GM19035 (cell line): ENCODE data around the gene BAX.
A peak's percentile ranks its signal among the peaks of the same experiment; 100 is the strongest.
"Not testable (repeated sequence)": the region's sequence is repeated elsewhere in the genome, so short reads cannot be mapped to it uniquely, and the experiment has no call there.

Source experiments
- ATAC-seq: cut with Tn5 transposase; IDR thresholded peaks from one replicate; pipeline ENCODE4 v1.9.1; 2021; ENCODE audit not compliant: unreplicated experiment

BAX gene

GRCh38 chr19:48954595-48955307, at the start of gene BAX:
TSS of gene BAX (plus strand) at chr19:48954875. CDS start at chr19:48954929, 54 bp downstream.
- peak; percentile 93 for ATAC-seq

- no peak for ATAC-seq
Measured at GRCh38 chr19:48905664-48906063, 49.0 kb upstream of the BAX start.

DNA sequence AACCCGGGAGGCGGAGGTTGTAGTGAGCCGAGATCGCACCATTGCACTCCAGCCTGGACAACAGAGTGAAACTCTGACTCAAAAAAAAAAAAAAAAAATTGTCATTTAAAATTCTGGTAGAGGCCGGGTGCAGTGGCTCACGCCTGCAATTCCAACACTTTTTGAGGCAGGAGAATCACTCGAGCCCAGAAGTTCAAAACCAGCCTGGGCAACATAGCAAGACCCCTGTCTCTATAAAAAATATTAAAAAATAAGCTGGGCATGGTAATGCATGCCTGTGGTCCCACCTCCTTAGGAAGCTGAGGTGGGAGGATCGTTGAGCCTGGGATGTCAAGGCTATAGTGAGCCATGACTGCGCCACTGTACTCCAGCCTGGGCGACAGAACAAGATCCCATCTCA, 48.4 kb upstream of the BAX start:
- no peak for ATAC-seq

GRCh38 chr19:48907671-48908070, 47.0 kb upstream of the BAX start:
- no peak for ATAC-seq

DNA sequence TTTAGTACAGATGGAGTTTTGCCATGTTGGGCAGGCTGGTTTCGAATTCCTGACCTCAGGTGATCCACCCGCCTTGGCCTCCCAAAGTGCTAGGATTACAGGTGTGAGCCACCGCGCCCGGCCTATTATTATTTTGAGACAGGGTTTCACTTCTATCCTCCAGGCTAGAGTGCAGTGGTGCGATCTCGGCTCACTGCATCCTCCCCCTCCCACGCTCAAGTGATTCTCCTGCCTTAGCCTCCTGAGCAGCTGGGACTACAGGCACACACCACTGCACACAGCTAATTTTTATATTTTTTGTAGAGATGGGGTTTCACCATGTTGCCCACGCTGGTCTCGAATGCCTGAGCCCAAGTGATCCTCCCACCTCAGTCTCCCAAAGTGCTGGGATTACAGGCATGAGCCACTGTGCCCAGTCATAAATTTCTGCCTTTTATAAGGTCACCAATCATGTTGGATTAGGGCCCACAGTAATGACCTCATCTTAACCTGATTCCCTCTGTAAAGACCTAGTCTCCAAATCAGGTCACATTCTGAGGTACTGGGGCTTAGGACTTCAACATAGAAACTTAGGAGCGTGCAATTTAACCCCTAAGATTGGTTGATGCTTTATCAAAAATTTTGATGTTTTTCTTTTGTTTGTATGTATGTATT, 45.1 kb upstream of the BAX start:
- ATAC-seq = not testable (repeated sequence)

DNA sequence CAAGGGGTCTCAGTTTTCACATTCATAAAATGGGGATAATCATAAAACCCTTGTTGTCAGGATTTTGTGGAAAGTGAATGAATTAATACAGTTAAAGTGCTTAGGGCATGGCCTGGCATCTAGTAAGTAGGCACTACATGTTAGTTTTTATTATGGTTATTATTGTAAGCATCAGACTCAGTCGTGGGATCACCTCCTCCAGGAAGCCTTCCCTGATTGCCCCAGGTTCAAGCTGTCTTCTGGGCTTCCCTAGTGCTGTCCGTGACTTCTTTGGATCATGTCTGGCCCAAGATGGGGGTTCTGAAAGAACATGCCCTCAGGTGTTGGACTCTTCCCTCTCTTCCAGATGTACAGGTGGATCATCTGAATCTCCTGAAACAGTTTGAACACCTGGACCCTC, 43.9 kb upstream of the BAX start:
- no peak for ATAC-seq

GRCh38 chr19:48913114-48913889, 41.4 kb upstream of the BAX start:
- no peak for ATAC-seq

DNA sequence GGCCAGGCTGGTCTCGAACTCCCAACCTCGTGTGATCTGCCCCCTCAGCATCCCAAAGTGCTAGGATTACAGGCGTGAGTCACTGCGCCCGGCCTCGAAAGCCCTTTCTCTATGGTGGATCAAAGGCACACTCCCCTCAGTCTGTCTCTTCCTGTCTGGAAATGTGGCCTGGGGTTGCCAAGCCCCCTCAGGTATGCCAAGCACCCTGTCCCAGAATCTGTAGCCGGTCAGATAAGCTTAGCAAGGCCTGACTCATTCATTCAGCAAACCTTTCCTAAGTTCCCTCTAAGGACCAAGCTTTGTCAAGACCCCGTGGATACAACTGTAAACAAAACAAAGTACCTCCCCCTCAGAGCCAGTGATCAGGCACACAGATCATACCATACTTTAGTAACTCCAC, 40.5 kb upstream of the BAX start:
- no peak for ATAC-seq

GRCh38 chr19:48915757-48916156, 38.9 kb upstream of the BAX start:
- no peak for ATAC-seq

DNA sequence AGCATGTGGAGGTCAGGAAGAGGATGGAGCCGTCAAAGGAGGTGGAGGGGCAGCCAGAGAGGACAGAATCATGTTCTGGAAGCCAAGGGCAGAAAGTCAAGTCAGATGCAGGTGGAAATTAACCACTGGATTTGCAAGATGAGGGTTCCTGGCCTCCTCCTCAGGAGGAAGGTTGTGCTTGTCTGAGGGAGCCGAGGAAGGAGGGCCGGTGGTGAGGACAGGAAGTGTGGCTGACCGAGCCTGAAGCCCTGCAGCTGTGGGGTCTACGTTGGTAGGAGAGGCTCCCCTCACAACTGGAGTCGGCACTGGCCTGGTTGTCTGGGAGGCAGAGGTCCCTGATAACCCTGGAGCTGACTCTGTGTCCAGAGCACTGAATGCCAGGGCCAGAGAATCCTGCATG, 36.6 kb upstream of the BAX start:
- ATAC-seq = no peak

DNA sequence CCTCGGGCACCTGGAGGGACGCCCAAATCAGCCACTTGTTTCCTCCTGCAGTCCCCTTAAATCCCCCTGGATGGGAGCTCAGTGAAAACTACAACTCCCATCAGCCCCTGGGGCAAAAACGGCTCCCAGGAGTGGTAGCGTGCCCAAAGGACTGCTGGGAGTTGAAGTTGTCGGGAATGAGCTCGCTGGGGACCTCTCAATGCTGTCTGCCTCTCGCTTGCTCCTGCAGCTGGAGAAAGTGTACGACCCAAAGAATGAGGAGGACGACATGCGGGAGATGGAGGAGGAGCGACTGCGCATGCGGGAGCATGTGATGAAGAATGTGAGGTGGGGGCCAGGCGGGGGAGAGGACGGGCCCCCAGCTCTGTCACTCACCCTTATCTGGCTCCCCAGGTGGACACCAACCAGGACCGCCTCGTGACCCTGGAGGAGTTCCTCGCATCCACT, 35.9 kb upstream of the BAX start:
- ATAC-seq = no peak

- not testable (repeated sequence) for ATAC-seq
Measured at GRCh38 chr19:48919271-48919670, 35.4 kb upstream of the BAX start.

- ATAC-seq = no peak
Measured at GRCh38 chr19:48920949-48921348, 33.7 kb upstream of the BAX start.

DNA sequence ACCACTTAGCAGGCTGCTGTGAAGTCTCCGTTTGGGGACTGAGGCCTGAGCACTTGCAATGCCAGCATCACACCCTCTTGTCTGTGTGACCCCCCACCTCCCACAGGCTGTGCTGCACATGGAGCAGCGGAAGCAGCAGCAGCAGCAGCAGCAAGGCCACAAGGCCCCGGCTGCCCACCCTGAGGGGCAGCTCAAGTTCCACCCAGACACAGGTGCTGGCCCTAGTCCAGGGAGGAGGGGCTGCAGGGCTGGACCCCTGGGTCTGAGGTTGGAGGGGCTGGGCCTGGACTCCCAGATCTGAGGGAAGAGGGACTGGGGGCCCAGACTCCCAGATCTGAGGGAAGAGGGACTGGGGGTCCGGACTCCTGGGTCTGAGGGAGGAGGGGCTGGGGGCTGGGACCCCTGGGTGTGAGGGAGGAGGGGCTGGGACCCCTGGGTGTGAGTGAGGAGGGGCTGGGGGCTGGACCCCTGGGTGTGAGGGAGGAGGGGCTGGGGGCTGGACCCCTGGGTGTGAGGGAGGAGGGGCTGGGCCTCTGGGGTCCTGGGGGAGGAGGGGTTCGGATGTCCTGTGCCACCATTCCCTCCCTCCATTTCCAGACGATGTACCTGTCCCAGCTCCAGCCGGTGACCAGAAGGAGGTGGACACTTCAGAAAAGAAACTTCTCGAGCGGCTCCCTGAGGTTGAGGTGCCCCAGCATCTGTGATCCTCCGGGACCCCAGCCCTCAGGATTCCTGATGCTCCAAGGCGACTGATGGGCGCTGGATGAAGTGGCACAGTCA, 32.8 kb upstream of the BAX start:
- no peak for ATAC-seq

DNA sequence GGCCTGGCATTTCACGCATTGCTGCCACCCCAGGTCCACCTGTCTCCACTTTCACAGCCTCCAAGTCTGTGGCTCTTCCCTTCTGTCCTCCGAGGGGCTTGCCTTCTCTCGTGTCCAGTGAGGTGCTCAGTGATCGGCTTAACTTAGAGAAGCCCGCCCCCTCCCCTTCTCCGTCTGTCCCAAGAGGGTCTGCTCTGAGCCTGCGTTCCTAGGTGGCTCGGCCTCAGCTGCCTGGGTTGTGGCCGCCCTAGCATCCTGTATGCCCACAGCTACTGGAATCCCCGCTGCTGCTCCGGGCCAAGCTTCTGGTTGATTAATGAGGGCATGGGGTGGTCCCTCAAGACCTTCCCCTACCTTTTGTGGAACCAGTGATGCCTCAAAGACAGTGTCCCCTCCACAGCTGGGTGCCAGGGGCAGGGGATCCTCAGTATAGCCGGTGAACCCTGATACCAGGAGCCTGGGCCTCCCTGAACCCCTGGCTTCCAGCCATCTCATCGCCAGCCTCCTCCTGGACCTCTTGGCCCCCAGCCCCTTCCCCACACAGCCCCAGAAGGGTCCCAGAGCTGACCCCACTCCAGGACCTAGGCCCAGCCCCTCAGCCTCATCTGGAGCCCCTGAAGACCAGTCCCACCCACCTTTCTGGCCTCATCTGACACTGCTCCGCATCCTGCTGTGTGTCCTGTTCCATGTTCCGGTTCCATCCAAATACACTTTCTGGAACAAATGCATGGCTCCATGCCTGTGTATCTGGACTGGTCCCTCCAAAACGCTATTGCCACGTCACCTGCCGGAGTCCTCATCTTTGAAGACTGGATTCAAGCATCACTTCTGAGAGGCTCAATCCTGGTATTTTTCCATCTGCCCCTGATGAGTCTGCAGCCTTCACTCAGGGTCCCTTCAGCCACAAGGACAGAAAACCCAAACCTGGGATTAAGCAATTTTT, 31.9 kb upstream of the BAX start:
- ATAC-seq = no peak

DNA sequence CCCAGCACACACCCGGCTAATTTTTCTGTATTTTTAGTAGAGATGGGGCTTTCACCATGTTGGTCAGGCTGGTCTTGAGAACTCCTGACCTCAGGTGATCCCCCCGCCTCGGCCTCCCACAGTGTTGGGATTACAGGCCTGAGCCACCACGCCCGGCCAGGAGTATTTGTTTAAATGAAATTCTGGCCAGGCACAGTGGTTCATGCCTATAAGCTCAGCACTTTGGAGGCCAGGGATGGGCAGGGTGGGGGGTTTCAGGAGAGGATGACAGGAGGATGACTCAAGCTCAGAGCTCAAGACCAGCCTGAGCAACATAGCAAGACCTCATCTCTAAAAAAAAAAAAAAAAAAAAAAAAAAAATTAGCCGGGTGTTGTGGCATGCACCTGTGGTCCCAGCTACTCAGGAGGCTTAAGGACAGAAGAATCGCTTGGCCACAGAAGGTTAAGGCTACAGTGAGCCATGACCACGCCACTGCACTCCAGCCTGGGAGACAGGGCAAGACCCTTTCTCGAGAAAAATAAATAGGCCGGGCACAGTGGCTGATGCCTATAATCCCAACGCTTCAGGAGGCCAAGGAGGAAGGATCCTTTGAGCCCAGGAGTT, 29.3 kb upstream of the BAX start:
- ATAC-seq = no peak

GRCh38 chr19:48925890-48926289, 28.8 kb upstream of the BAX start:
- not testable (repeated sequence) for ATAC-seq

- ATAC-seq = no peak
Measured at GRCh38 chr19:48926909-48927308, 27.8 kb upstream of the BAX start.

DNA sequence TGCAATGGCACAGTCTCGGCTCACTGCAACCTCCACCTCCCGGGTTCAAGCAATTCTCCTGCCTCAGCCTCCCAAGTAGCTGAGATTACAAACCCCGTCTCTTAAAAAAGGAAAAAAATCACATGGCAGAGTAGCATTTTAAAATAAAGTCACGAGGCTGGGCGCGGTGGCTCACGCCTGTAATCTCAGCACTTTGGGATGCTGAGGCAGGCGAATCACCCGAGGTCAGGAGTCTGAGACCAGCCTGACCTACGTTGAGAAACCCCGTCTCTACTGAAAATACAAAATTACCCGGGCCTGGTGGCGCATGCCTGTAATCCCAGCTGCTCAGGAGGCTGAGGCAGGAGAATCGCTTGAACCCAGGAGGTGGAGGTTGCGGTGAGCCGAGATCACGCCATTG, 27.0 kb upstream of the BAX start:
- ATAC-seq = not testable (repeated sequence)
